ENCODE data around the gene ZSWIM4. TPM values are rescaled to one million over a fixed set of nuclear protein-coding genes. Genes with fewer than 3 reads are reported as not detected.

The ZSWIM4 gene
- total RNA-seq, 1 donor, result 12.1 TPM

GRCh38 chr19:13861392-13861713 lies 66.1 kb downstream of the ZSWIM4 start:
- DNase-seq (ENCODE audit: low read depth), result peak; percentile 34

DNA sequence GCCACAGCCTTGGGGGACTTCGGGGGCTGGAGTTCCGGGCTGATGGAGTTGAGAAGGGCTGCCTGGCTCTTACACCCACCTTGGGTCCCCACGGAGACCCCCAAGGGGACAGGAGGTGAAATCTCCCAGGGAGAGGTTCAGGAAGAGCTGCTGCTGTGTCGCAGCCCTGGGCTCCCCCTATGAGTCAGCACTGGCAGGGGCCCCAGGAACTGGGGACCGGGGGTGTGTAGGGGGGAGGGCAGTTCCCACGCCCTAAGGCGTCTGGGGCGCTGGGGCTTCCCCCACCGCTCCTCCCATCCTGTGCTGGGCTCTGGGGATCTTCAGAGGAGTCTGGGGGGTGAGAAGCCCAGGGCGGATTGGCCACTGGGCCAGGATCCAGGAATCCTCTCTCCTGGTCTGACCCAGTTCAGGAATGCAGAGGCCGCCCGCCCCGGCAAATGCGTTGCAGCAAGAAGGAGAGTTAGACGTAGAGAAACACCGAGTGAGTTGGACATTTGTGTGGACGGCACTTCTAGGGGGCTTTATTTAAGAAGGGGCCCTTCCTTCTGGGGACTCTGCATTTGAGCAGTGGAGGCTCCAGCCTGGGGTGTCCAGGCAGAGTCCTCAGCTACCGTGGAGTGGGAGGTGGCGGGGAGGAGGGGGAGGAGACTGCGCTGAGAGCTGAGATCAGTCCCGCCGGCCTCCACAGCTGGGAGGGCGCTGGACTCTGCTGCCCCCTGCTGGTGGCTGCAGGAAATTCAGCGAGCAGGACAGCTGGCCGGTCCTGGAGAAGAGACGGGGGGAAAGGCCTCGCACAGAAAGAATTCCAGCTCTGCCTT lies 66.7 kb downstream of the ZSWIM4 start:
- TF ChIP-seq, protein P1, sequence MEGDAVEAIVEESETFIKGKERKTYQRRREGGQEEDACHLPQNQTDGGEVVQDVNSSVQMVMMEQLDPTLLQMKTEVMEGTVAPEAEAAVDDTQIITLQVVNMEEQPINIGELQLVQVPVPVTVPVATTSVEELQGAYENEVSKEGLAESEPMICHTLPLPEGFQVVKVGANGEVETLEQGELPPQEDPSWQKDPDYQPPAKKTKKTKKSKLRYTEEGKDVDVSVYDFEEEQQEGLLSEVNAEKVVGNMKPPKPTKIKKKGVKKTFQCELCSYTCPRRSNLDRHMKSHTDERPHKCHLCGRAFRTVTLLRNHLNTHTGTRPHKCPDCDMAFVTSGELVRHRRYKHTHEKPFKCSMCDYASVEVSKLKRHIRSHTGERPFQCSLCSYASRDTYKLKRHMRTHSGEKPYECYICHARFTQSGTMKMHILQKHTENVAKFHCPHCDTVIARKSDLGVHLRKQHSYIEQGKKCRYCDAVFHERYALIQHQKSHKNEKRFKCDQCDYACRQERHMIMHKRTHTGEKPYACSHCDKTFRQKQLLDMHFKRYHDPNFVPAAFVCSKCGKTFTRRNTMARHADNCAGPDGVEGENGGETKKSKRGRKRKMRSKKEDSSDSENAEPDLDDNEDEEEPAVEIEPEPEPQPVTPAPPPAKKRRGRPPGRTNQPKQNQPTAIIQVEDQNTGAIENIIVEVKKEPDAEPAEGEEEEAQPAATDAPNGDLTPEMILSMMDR (IDR thresholded peaks at IDR 0.05; ENCODE audit: insufficient read depth, low read depth, low read length), result peak; percentile 87
- peak overlapping the region; percentile 53 for H3K4me3 ChIP-seq (ENCODE audit: low read depth, low read length)
- DNase-seq (ENCODE audit: low read depth), result peak; percentile 94

More at GRCh38 chr19:13861392-13861713, 66.1 kb downstream of the ZSWIM4 start:
- TF ChIP-seq, protein P1 (IDR thresholded peaks at IDR 0.05; ENCODE audit: insufficient read depth, low read depth, low read length), result no peak
- H3K4me3 ChIP-seq (ENCODE audit: low read depth, low read length), result peak overlapping the region; percentile 53

DNA sequence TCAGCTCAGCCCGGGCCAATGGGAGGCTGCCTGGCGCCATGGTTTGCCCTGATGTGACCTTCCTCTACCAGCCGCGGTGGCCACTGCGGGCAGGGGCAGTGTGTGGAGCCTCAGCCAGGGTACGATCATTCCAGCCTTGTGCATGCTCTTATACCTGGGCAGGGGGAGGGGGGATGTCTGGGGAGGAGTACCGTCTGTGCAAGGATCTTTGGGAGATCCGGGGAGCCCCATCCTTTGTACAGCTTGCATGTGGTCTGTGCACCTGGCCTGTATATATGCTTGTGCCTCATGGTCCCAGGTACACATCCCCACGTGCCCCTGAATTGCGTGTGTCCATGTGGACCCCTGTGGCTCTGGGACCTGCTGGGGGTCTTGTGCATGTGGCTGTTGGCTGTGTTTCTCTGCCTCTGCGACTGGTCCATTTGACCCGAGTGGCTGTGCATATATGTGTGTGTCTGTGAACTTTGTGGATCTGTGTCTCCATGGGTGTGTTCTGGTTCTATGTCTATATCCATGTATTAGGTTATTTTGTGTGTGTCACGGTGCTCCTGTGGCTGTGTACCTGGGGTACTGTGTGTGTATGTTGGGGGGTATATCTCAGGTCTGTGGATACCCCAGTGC lies 68.9 kb downstream of the ZSWIM4 start:
- no peak for DNase-seq (ENCODE audit: low read depth)
- TF ChIP-seq, protein P1 (IDR thresholded peaks at IDR 0.05; ENCODE audit: insufficient read depth, low read depth, low read length), result no peak
- no peak overlapping the region for H3K4me3 ChIP-seq (ENCODE audit: low read depth, low read length)

GRCh38 chr19:13864667-13865570 lies 69.7 kb downstream of the ZSWIM4 start:
- H3K4me3 ChIP-seq (ENCODE audit: low read depth, low read length), result peak overlapping the region; percentile 61
- DNase-seq (ENCODE audit: low read depth), result no peak
- TF ChIP-seq, protein P1 (IDR thresholded peaks at IDR 0.05; ENCODE audit: insufficient read depth, low read depth, low read length), result no peak

DNA sequence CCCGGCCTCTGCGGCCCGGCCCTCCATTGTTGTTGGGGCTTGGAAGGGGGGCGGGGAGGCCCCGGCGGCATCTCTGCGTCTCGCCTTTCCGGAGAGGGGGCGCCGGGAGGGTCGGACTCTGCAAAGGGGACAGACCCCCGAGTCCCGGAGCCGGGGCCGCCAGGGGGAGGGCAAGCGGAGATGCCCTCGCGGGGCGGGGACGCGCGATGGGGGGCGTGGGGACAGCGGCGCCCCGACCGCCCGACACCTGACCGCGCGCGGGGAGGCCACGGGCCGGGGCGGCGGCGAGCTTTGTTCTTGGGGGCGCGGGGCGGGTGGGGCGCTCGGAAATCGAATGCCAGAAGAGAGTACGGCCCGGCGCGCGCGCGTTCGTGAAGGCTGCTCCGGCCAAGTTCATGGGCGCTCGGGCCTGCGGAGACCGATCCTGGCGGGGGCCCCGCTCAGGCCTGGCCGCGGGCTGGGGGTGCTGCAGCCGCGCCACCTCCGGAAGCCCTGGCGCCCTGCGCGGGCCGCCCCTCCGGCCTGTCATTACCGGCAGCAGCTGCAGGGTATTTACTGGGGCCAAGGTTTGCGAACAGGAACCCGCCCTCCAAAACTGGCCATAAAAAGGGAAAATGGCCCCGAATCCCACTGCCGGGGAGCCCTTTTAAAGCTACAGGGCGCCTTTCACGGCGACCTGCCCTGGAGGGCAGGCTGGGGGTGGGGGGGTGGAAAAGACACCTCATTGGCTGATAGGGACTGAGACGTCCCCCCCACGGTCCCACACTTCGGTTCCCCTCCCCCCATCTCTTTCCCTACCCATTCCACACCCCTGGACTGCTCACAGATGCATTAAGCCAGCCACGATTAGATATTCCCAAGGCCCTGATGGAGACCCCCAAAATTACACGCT lies 70.6 kb downstream of the ZSWIM4 start:
- H3K4me3 ChIP-seq (ENCODE audit: low read depth, low read length), result peak overlapping the region; percentile 61
- no peak for DNase-seq (ENCODE audit: low read depth)
- TF ChIP-seq, protein P1 (IDR thresholded peaks at IDR 0.05; ENCODE audit: insufficient read depth, low read depth, low read length), result no peak
